ENCODE data around the gene ADH7. TPM values are rescaled to one million over a fixed set of nuclear protein-coding genes. Genes with fewer than 3 reads are reported as not detected.
"Not testable (repeated sequence)": the region's sequence is repeated elsewhere in the genome, so short reads cannot be mapped to it uniquely, and the experiment has no call there.

The ADH7 gene
- total RNA-seq, 1 experiment from 2014 or later, result not detected

- no peak for DNase-seq (ENCODE audit: low spot score)
- in situ Hi-C loops (cut with HindIII; ENCODE audit: low sequenced_read_pairs), result loop anchor here (10.0 kb wide), 1 partner anchor 95 kb away; the partner anchor contains the start of gene ADH1A
Observed at GRCh38 chr4:99389606-99390005, 45.5 kb downstream of the ADH7 start.

- in situ Hi-C loops (cut with HindIII; ENCODE audit: low sequenced_read_pairs), result loop anchor here (10.0 kb wide), 1 partner anchor 89 kb away; the partner anchor contains the start of gene ADH1A
- no peak for DNase-seq (ENCODE audit: low spot score)
Observed at GRCh38 chr4:99383833-99384392, 51.2 kb downstream of the ADH7 start.

GRCh38 chr4:99383399-99383798, 51.7 kb downstream of the ADH7 start:
- in situ Hi-C loops (cut with HindIII; ENCODE audit: low sequenced_read_pairs), result loop anchor here (10.0 kb wide), 1 partner anchor 89 kb away; the partner anchor contains the start of gene ADH1A
- DNase-seq (ENCODE audit: low spot score), result no peak

- DNase-seq (ENCODE audit: low spot score), result no peak
- in situ Hi-C loops (cut with HindIII; ENCODE audit: low sequenced_read_pairs), result loop anchor here (10.0 kb wide), 1 partner anchor 88 kb away; the partner anchor contains the start of gene ADH1A
Observed at GRCh38 chr4:99382745-99383360, 52.3 kb downstream of the ADH7 start.

GRCh38 chr4:99381588-99382175, 53.5 kb downstream of the ADH7 start:
- DNase-seq (ENCODE audit: low spot score), result no peak
- in situ Hi-C loops (cut with HindIII; ENCODE audit: low sequenced_read_pairs), result loop anchor here (10.0 kb wide), 1 partner anchor 87 kb away; the partner anchor contains the start of gene ADH1A

- in situ Hi-C loops (cut with HindIII; ENCODE audit: low sequenced_read_pairs), result no loop called here
- DNase-seq (ENCODE audit: low spot score), result no peak
Observed at GRCh38 chr4:99379571-99379970, 55.6 kb downstream of the ADH7 start.

- in situ Hi-C loops (cut with HindIII; ENCODE audit: low sequenced_read_pairs), result no loop called here
- no peak for DNase-seq (ENCODE audit: low spot score)
Observed at GRCh38 chr4:99378876-99379275, 56.3 kb downstream of the ADH7 start.

- DNase-seq (ENCODE audit: low spot score); in situ Hi-C loops (cut with HindIII; ENCODE audit: low sequenced_read_pairs): not testable (repeated sequence)
Observed at GRCh38 chr4:99377341-99377740, 57.8 kb downstream of the ADH7 start.

GRCh38 chr4:99372464-99372863, 62.7 kb downstream of the ADH7 start:
- DNase-seq (ENCODE audit: low spot score); in situ Hi-C loops (cut with HindIII; ENCODE audit: low sequenced_read_pairs): not testable (repeated sequence)

GRCh38 chr4:99367817-99368216, 67.3 kb downstream of the ADH7 start:
- DNase-seq (ENCODE audit: low spot score); in situ Hi-C loops (cut with HindIII; ENCODE audit: low sequenced_read_pairs): not testable (repeated sequence)

- no peak for DNase-seq (ENCODE audit: low spot score)
- in situ Hi-C loops (cut with HindIII; ENCODE audit: low sequenced_read_pairs), result no loop called here
Observed at GRCh38 chr4:99366491-99366890, 68.7 kb downstream of the ADH7 start.

- in situ Hi-C loops (cut with HindIII; ENCODE audit: low sequenced_read_pairs), result no loop called here
- no peak for DNase-seq (ENCODE audit: low spot score)
Observed at GRCh38 chr4:99362768-99363167, 72.4 kb downstream of the ADH7 start.

Other genes starting within 250 kb of the ADH7 start
- not detected in 2 replicates for gene ADH6, start 216.1 kb downstream of the ADH7 start, total RNA-seq (2014; rRNA removed; shearing (Covaris generic))
- not detected in 2 replicates for gene ADH1A, start 144.4 kb downstream of the ADH7 start, total RNA-seq (2014; rRNA removed; shearing (Covaris generic))
- gene ADH1B, start 113.9 kb downstream of the ADH7 start, total RNA-seq (2014; rRNA removed; shearing (Covaris generic)), result not detected in 2 replicates
- gene ADH1C, start 82.6 kb downstream of the ADH7 start, total RNA-seq (2014; rRNA removed; shearing (Covaris generic)), result not detected in 2 replicates
- gene C4orf17, start 75.7 kb upstream of the ADH7 start, total RNA-seq (2014; rRNA removed; shearing (Covaris generic)), result not detected in 2 replicates
- gene TRMT10A, start 128.7 kb upstream of the ADH7 start, total RNA-seq (2014; rRNA removed; shearing (Covaris generic)), result 4.4 and 8.4 TPM in 2 replicates
- gene MTTP, start 139.5 kb upstream of the ADH7 start, total RNA-seq (2014; rRNA removed; shearing (Covaris generic)), result not detected in 2 replicates
- not detected in 2 replicates for gene C4orf54, start 222.5 kb upstream of the ADH7 start, total RNA-seq (2014; rRNA removed; shearing (Covaris generic))

Measured in G401 (cell line).